ENCODE results near the gene GFM1.

GFM1 gene

GRCh38 chr3:158731938-158732855 is 87.9 kb downstream of the GFM1 start, which contains the start of gene RARRES1:
TSS of gene RARRES1 (minus strand) at chr3:158732457. CDS start at chr3:158732415, 42 bp downstream.
- H3K4me3 ChIP-seq: peak within 1 kb of the TSS; percentile 89
- H3K27ac ChIP-seq: peak within 1 kb of the TSS; percentile 69 to 83
- TF ChIP-seq CTCF (IDR thresholded peaks at IDR 0.05): no peak
- no peak for DNase-seq (ENCODE audit: low spot score)

GRCh38 chr3:158732856-158733200 is 88.5 kb downstream of the GFM1 start:
- DNase-seq (ENCODE audit: low spot score): no peak
- TF ChIP-seq CTCF (IDR thresholded peaks at IDR 0.05): no peak
- peak overlapping the region; percentile 89 for H3K4me3 ChIP-seq
- peak overlapping the region; percentile 69 to 83 for H3K27ac ChIP-seq

GRCh38 chr3:158733656-158734055 is 89.3 kb downstream of the GFM1 start:
- Histone ChIP-seq H3K4me3 (no peak overlapping the region), H3K27ac (no peak overlapping the region)
- DNase-seq (ENCODE audit: low spot score): no peak
- no peak for TF ChIP-seq CTCF (IDR thresholded peaks at IDR 0.05)

- Histone ChIP-seq H3K4me3 (no peak overlapping the region), H3K27ac (no peak overlapping the region)
- DNase-seq (ENCODE audit: low spot score): no peak
- no peak for TF ChIP-seq CTCF (IDR thresholded peaks at IDR 0.05)
These were observed 91.1 kb downstream of the GFM1 start for GRCh38 chr3:158735296-158736033.

- Histone ChIP-seq H3K27ac (no peak overlapping the region), H3K4me3 (no peak overlapping the region)
- DNase-seq (ENCODE audit: low spot score): no peak
- no peak for TF ChIP-seq CTCF (IDR thresholded peaks at IDR 0.05)
These were observed 93.1 kb downstream of the GFM1 start for GRCh38 chr3:158737410-158737809.

GRCh38 chr3:158737976-158738615 is 93.8 kb downstream of the GFM1 start:
- peak; percentile 45 for DNase-seq (ENCODE audit: low spot score)
- no peak overlapping the region for H3K27ac ChIP-seq
- TF ChIP-seq CTCF (IDR thresholded peaks at IDR 0.05): no peak
- H3K4me3 ChIP-seq: no peak overlapping the region

All from coronary artery (tissue), 2 donors.